Mesodermal cell (in vitro differentiated cells): Measurements from ENCODE around the gene RBMS1.
A peak's percentile ranks its signal among the peaks of the same experiment; 100 is the strongest.

ENCODE experiments used
- H3K27ac ChIP-seq: 2 replicates; pipeline ENCODE4 v1.7.0; 2013; ENCODE audit warnings: mild to moderate bottlenecking, low read depth, low read length, moderate library complexity; ENCODE audit not compliant: severe bottlenecking
- H3K36me3 ChIP-seq: 2 replicates; pipeline ENCODE4 v1.7.1; 2013; ENCODE audit warnings: mild to moderate bottlenecking, low read length, moderate library complexity; ENCODE audit not compliant: control insufficient read depth, insufficient read depth
- H3K4me1 ChIP-seq: one replicate; pipeline ENCODE4 v1.7.1; 2013; ENCODE audit warnings: mild to moderate bottlenecking, low read length; ENCODE audit not compliant: insufficient read depth, control insufficient read depth, poor library complexity, severe bottlenecking
- H3K4me3 ChIP-seq: 2 replicates; pipeline ENCODE4 v1.7.0; 2013; ENCODE audit warnings: low read length, control low read depth, mild to moderate bottlenecking; ENCODE audit not compliant: insufficient read depth, poor library complexity, severe bottlenecking; ENCODE audit errors: extremely low read depth
- H3K9me3 ChIP-seq: 2 replicates; pipeline ENCODE4 v1.7.1; 2013; ENCODE audit warnings: mild to moderate bottlenecking, low read length, moderate library complexity; ENCODE audit not compliant: control insufficient read depth
- WGBS, 2 experiments: methylation state at CpG; one replicate each; pipeline ENCODE4 v1.1.5; 2013; ENCODE audit warnings: missing lambda C conversion rate in 2 of 2; ENCODE audit not compliant: insufficient coverage in 2 of 2; 5-methylcytosine and 5-hydroxymethylcytosine counted together

RBMS1 gene

GRCh38 chr2:160362018-160362417, 131.6 kb downstream of the RBMS1 start:
- 92 to 100% methylated on average over 2 of the region's 4 CpGs for WGBS, 2 experiments
- no peak overlapping the region for H3K27ac ChIP-seq
- H3K4me1 ChIP-seq = peaks cover 7% of the 10 kb centered on the region
- peaks cover 65% of the 10 kb centered on the region for H3K36me3 ChIP-seq
- H3K4me3 ChIP-seq = no peak overlapping the region
- H3K9me3 ChIP-seq = no peaks in the 10 kb centered on the region

DNA sequence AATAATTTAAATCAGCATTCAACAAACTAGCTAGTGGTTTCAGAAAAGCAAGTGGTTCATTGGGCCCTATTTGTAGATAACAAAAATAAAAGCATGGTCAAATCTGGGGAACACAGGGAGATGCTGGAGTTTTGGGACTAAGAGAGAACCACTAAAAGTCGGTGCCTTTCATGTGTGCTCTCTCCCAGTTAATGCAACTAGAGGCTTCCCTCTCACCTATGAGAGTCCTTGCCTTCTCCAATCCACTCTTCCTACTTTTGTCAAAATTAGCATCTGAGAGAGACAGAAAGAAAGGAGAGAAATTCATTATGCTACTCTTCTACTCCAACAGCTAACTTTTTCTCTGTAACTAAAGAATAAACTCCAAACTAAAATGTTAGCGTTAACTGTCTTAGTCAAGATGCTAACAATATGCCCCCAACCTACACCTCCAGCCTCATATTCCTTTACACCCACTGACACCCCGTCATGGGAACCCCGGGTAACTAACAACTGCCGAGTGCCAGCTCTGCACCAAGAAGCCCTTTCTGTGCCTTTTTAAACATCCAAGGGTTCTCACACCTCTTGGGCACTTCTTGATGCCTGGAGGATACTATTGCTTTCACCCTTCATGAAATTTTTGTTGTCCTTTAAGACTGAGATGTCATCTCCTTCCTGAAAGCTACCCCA, 133.4 kb downstream of the RBMS1 start:
- Histone ChIP-seq H3K9me3 (no peaks in the 10 kb centered on the region), H3K4me1 (peaks cover 5% of the 10 kb centered on the region), H3K4me3 (no peak overlapping the region), H3K27ac (no peak overlapping the region), H3K36me3 (peaks cover 63% of the 10 kb centered on the region)
- WGBS, 2 experiments = 77 to 88% methylated on average over 4 to 5 of the region's 5 CpGs

GRCh38 chr2:160358046-160358445, 135.6 kb downstream of the RBMS1 start:
- H3K9me3 ChIP-seq = no peaks in the 10 kb centered on the region
- peaks cover 12% of the 10 kb centered on the region for H3K4me1 ChIP-seq
- peaks cover 55% of the 10 kb centered on the region for H3K36me3 ChIP-seq
- 91 to 100% methylated on average over 3 of the region's 5 CpGs for WGBS, 2 experiments
- H3K27ac ChIP-seq = peak overlapping the region; percentile 13
- H3K4me3 ChIP-seq = no peak overlapping the region

DNA sequence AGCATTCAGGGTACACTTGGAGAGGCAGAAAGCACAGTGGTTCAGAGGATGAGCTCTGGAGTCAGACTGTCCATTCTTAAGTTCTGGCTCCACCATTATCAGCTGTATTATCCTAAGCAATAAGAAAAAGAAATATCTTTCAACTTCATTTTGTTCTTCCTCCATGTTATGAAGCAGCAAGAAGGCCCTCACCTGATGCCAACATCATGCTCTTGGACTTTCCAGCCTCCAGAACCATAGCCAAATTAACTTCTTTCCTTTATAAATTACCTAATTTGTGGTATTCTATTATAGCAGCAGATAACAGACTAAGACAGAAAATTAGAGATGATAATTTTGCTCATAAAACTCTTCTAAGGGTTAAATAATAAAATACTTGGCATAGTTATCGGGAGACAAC, 137.1 kb downstream of the RBMS1 start:
- peaks cover 52% of the 10 kb centered on the region for H3K36me3 ChIP-seq
- no peak overlapping the region for H3K4me3 ChIP-seq
- no peaks in the 10 kb centered on the region for H3K9me3 ChIP-seq
- no peak overlapping the region for H3K27ac ChIP-seq
- H3K4me1 ChIP-seq = peaks cover 20% of the 10 kb centered on the region
- no CpG with 5 or more reads among the region's 1 CpG for WGBS, 2 experiments

- Histone ChIP-seq H3K27ac (no peak overlapping the region), H3K4me1 (peaks cover 21% of the 10 kb centered on the region), H3K9me3 (no peaks in the 10 kb centered on the region), H3K4me3 (no peak overlapping the region), H3K36me3 (peaks cover 53% of the 10 kb centered on the region)
- 83% methylated on average over 2 of the region's 2 CpGs; no CpG with 5 or more reads in 1 of the 2 experiments for WGBS, 2 experiments
Measured at GRCh38 chr2:160355080-160355479, 138.5 kb downstream of the RBMS1 start.

DNA sequence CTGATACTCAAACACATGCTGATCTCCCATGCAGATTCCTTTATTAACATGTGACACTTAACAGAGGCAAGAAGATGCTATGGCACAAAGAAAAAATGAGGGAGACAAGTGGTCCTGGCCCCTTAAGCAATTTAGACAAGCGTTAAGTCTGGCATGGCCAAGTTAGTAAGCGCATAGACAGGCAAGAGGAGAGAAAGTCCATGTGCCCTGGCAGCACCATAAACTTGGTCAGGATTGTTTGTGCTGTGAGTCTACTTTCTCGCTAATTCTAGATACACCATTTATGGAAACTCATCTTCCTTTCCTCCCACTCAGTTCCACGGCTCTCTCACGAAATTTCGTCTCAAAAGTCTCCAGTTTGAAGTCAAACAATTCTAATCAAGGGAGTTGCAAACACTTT, 138.9 kb downstream of the RBMS1 start:
- peaks cover 21% of the 10 kb centered on the region for H3K4me1 ChIP-seq
- no peak overlapping the region for H3K4me3 ChIP-seq
- WGBS, 2 experiments = 94 to 100% methylated on average over 3 to 6 of the region's 6 CpGs
- H3K27ac ChIP-seq = no peak overlapping the region
- H3K36me3 ChIP-seq = peaks cover 54% of the 10 kb centered on the region
- H3K9me3 ChIP-seq = no peaks in the 10 kb centered on the region

DNA sequence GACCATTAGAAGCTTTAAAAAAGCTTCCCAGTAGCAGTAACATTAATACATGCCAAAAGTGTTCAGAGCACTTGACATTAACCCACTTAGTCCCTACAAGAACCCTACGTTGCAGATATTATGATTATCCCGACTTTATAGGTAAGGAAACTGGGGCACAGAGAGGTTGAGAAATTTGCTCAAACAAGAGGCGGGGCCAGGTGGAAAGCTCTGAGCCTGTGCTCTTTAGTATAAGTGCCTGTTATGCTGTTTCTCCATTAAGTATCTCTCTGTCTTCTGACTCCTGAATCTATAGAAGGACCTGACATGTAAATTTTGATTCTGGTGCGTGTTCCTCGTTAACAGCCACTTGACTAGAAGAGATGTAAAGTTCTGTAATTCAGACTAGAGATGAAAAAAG, 139.8 kb downstream of the RBMS1 start:
- H3K4me1 ChIP-seq = peaks cover 21% of the 10 kb centered on the region
- no peaks in the 10 kb centered on the region for H3K9me3 ChIP-seq
- peaks cover 56% of the 10 kb centered on the region for H3K36me3 ChIP-seq
- no peak overlapping the region for H3K27ac ChIP-seq
- H3K4me3 ChIP-seq = no peak overlapping the region
- 97 to 100% methylated on average over 1 to 3 of the region's 5 CpGs for WGBS, 2 experiments

- no peaks in the 10 kb centered on the region for H3K9me3 ChIP-seq
- no peak overlapping the region for H3K4me3 ChIP-seq
- H3K4me1 ChIP-seq = peaks cover 19% of the 10 kb centered on the region
- H3K27ac ChIP-seq = no peak overlapping the region
- H3K36me3 ChIP-seq = peaks cover 56% of the 10 kb centered on the region
- WGBS, 2 experiments = no CpG with 5 or more reads among the region's 1 CpG
Measured at GRCh38 chr2:160353166-160353565, 140.4 kb downstream of the RBMS1 start.

DNA sequence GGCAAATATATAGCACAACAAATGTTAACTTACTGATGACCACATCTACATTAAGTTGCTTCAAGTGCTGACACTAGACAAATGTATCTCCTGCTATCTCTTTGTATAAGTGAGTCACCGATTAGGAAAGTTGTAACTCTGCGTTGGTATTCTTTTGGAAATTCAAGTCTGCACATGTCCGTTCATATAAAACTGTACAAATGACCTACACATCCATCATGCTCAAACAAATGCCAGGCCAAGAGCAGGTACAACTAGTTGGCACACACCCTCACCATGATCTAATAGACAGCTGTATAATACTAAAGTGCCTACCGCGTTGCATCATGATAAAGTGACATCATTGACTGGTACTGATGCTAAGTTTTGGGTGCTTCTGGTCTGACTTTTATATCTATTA, 141.1 kb downstream of the RBMS1 start:
- 76 to 100% methylated on average over 2 of the region's 5 CpGs for whole genome bisulfite sequencing, 2 experiments
- Histone ChIP-seq H3K4me3 (no peak overlapping the region), H3K9me3 (no peaks in the 10 kb centered on the region), H3K27ac (no peak overlapping the region), H3K4me1 (peaks cover 16% of the 10 kb centered on the region), H3K36me3 (peaks cover 56% of the 10 kb centered on the region)

DNA sequence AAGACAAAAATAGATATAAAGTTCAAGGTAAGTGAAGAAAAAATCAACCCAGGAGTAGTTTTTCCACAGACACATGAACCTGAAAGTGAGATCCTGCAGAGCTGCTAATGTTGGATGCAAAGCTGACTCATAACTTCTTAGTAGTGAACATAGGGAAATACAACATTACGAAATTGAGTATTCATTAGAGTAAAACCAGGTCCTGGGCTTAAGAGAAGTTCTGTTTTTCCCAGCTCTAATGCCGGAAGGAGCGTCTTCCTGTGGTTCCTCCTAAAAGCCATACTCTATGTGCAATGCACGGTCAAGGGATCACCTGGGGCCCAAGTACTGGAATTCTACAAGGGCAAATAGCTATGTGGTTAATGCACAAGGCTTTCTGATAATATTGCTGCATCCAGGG, 141.7 kb downstream of the RBMS1 start:
- peaks cover 16% of the 10 kb centered on the region for H3K4me1 ChIP-seq
- no peak overlapping the region for H3K27ac ChIP-seq
- peaks cover 50% of the 10 kb centered on the region for H3K36me3 ChIP-seq
- no peak overlapping the region for H3K4me3 ChIP-seq
- 83 to 100% methylated on average over 2 to 3 of the region's 4 CpGs for WGBS, 2 experiments
- no peaks in the 10 kb centered on the region for H3K9me3 ChIP-seq

DNA sequence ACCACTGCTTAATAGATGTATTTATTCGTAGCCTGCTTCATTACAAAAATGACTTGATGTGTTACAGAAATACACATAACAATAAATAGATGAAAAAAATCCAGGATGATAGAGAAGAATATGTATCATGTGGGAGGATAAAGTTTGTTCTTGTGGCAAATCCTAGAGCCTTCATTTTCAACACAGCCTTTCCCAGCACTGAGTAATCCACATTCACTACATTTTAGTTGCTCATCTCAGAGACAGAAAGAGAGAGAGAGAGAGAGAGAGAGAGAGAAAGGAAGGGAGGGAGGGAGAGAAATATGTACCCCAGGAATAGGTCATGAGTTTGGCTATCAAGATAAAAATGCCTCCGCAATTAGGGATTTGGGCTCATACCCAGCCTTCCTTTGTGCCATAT, 144.3 kb downstream of the RBMS1 start:
- Histone ChIP-seq H3K4me3 (no peak overlapping the region), H3K27ac (no peak overlapping the region), H3K36me3 (peaks cover 28% of the 10 kb centered on the region), H3K4me1 (peaks cover 16% of the 10 kb centered on the region), H3K9me3 (no peaks in the 10 kb centered on the region)
- WGBS, 2 experiments = no CpG with 5 or more reads among the region's 2 CpGs
